ENCODE results near the gene STPG3. TPM values are rescaled to one million over a fixed set of nuclear protein-coding genes. Genes with fewer than 3 reads are reported as not detected.

Gene STPG3
- total and polyA plus RNA-seq, 2 of the 13 experiments (the other 11 are each of a cell fraction or from before 2014, with no cell fraction given): not detected

DNA sequence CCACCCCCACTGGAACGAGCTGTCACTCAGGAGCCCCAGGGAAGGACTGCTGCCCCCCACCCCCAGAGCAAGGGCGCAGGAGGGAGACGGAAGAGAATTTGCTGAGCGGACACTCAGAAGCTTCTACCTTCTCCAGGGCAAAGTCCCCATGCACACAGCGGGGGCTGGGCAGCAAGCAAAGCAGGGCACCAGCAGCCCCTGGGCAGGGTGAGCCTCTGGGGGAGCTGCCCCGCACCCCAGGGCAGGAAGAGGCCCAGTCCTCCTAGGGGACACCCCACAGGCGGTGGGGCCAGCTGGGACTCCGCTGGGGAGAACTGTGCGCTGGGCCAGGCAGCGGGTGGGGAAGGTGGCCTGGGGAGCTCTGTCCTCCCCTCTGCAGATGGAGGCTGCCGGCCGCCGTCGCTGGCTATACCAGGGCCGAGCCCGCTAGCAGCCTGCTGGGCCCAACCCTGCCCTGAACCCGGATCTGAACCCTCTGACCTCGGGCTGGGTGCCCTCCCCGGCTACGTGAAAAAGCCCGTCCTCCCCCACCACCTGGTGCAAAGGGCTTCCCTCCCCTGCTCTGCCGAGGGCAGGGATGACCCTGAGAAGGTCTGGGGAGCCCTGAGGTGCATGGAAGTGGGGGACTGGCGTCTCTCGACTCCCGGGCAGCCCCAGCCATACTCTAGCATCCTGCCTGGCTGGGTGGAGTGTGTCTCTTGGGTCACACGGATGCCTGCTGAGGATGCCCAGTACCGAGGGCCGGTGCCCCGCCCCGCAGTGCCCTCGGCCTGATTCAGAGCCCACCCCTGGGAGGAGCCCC, 21.0 kb upstream of the STPG3 start (continued):
- TF ChIP-seq, protein P1, sequence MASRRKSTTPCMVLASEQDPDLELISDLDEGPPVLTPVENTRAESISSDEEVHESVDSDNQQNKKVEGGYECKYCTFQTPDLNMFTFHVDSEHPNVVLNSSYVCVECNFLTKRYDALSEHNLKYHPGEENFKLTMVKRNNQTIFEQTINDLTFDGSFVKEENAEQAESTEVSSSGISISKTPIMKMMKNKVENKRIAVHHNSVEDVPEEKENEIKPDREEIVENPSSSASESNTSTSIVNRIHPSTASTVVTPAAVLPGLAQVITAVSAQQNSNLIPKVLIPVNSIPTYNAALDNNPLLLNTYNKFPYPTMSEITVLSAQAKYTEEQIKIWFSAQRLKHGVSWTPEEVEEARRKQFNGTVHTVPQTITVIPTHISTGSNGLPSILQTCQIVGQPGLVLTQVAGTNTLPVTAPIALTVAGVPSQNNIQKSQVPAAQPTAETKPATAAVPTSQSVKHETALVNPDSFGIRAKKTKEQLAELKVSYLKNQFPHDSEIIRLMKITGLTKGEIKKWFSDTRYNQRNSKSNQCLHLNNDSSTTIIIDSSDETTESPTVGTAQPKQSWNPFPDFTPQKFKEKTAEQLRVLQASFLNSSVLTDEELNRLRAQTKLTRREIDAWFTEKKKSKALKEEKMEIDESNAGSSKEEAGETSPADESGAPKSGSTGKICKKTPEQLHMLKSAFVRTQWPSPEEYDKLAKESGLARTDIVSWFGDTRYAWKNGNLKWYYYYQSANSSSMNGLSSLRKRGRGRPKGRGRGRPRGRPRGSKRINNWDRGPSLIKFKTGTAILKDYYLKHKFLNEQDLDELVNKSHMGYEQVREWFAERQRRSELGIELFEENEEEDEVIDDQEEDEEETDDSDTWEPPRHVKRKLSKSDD (CRISPR knock-in tag; IDR thresholded peaks at IDR 0.05; ENCODE audit: low read depth): peak; percentile 36; the same call in 1 of the 2 replicates
- TF ChIP-seq ZFP90 (CRISPR knock-in tag; IDR thresholded peaks at IDR 0.05; ENCODE audit: borderline replicate concordance) (0 out of 2 replicates have a peak, but pooled peaks have one; percentile 23), ZNF296 (CRISPR knock-in tag; conservative IDR thresholded peaks at IDR 0.05) (no peak), ZNF816 (CRISPR knock-in tag; IDR thresholded peaks at IDR 0.05; ENCODE audit: borderline replicate concordance) (0 out of 2 replicates have a peak, but pooled peaks have one; percentile 72), ZNF264 (CRISPR knock-in tag; IDR thresholded peaks at IDR 0.05) (no peak), ZNF232 (CRISPR knock-in tag; IDR thresholded peaks at IDR 0.05; ENCODE audit: borderline replicate concordance) (peak; percentile 16; the same call in 1 of the 2 replicates), ZSCAN31 (CRISPR knock-in tag; IDR thresholded peaks at IDR 0.05; ENCODE audit: low read depth) (no peak; the same call in 1 of the 2 replicates), ZNF3 (CRISPR knock-in tag; IDR thresholded peaks at IDR 0.05) (no peak), ZNF180 (CRISPR knock-in tag; IDR thresholded peaks at IDR 0.05; ENCODE audit: borderline replicate concordance, low read depth) (no peak), ZNF329 (CRISPR knock-in tag; IDR thresholded peaks at IDR 0.05; ENCODE audit: low read depth) (0 out of 2 replicates have a peak, but pooled peaks have one; percentile 24), AGO2 (optimal IDR thresholded peaks at IDR 0.05; ENCODE audit: low read depth, low read length) (peak; percentile 72), SUZ12 (IDR thresholded peaks at IDR 0.05; ENCODE audit: low read depth, low read length) (no peak), ONECUT2 (CRISPR knock-in tag; IDR thresholded peaks at IDR 0.05) (no peak)
- TF ChIP-seq, protein P2, sequence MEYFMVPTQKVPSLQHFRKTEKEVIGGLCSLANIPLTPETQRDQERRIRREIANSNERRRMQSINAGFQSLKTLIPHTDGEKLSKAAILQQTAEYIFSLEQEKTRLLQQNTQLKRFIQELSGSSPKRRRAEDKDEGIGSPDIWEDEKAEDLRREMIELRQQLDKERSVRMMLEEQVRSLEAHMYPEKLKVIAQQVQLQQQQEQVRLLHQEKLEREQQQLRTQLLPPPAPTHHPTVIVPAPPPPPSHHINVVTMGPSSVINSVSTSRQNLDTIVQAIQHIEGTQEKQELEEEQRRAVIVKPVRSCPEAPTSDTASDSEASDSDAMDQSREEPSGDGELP (IDR thresholded peaks at IDR 0.05; ENCODE audit: borderline replicate concordance, low read depth): peak; percentile 52; the same call in 1 of the 2 replicates
- TF ChIP-seq, protein P3, sequence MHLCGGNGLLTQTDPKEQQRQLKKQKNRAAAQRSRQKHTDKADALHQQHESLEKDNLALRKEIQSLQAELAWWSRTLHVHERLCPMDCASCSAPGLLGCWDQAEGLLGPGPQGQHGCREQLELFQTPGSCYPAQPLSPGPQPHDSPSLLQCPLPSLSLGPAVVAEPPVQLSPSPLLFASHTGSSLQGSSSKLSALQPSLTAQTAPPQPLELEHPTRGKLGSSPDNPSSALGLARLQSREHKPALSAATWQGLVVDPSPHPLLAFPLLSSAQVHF (CRISPR knock-in tag; IDR thresholded peaks at IDR 0.05): no peak
- TF ChIP-seq, protein P4, sequence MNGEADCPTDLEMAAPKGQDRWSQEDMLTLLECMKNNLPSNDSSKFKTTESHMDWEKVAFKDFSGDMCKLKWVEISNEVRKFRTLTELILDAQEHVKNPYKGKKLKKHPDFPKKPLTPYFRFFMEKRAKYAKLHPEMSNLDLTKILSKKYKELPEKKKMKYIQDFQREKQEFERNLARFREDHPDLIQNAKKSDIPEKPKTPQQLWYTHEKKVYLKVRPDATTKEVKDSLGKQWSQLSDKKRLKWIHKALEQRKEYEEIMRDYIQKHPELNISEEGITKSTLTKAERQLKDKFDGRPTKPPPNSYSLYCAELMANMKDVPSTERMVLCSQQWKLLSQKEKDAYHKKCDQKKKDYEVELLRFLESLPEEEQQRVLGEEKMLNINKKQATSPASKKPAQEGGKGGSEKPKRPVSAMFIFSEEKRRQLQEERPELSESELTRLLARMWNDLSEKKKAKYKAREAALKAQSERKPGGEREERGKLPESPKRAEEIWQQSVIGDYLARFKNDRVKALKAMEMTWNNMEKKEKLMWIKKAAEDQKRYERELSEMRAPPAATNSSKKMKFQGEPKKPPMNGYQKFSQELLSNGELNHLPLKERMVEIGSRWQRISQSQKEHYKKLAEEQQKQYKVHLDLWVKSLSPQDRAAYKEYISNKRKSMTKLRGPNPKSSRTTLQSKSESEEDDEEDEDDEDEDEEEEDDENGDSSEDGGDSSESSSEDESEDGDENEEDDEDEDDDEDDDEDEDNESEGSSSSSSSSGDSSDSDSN (CRISPR knock-in tag; IDR thresholded peaks at IDR 0.05): peak; percentile 82
- TF ChIP-seq, protein P5, sequence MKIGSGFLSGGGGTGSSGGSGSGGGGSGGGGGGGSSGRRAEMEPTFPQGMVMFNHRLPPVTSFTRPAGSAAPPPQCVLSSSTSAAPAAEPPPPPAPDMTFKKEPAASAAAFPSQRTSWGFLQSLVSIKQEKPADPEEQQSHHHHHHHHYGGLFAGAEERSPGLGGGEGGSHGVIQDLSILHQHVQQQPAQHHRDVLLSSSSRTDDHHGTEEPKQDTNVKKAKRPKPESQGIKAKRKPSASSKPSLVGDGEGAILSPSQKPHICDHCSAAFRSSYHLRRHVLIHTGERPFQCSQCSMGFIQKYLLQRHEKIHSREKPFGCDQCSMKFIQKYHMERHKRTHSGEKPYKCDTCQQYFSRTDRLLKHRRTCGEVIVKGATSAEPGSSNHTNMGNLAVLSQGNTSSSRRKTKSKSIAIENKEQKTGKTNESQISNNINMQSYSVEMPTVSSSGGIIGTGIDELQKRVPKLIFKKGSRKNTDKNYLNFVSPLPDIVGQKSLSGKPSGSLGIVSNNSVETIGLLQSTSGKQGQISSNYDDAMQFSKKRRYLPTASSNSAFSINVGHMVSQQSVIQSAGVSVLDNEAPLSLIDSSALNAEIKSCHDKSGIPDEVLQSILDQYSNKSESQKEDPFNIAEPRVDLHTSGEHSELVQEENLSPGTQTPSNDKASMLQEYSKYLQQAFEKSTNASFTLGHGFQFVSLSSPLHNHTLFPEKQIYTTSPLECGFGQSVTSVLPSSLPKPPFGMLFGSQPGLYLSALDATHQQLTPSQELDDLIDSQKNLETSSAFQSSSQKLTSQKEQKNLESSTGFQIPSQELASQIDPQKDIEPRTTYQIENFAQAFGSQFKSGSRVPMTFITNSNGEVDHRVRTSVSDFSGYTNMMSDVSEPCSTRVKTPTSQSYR (CRISPR knock-in tag; IDR thresholded peaks at IDR 0.05; ENCODE audit: borderline replicate concordance): peak; percentile 36; the same call in 1 of the 2 replicates

Measured in HepG2 (cell line).